Dermis blood vessel endothelial cell (primary cell): ENCODE data around the gene VPS9D1. TPM values are rescaled to one million over a fixed set of nuclear protein-coding genes. Genes with fewer than 3 reads are reported as not detected.

Source experiments
- DNase-seq: peaks from one replicate; pipeline ENCODE4 v3.0.0; 2010
- total RNA-seq: library from RNA; depleted of rRNA; stranded (reverse); fragments of >200 nt; gene quantifications from 2 replicates; pipeline ENCODE4 v1.2.3, GENCODE V29; 2014

The VPS9D1 gene
- 5.8 and 7.3 TPM in 2 replicates for total RNA-seq

GRCh38 chr16:89720813-89721545, at the start of gene VPS9D1, which contains the start of gene ZNF276:
TSS of gene VPS9D1 (minus strand) at chr16:89720898. CDS start at chr16:89720861, 37 bp downstream.
TSS of gene ZNF276 (plus strand) at chr16:89721537. CDS start at chr16:89721641, 104 bp downstream.
- peak; percentile 84 for DNase-seq

- DNase-seq: no peak
These were observed 49.7 kb upstream of the VPS9D1 start for GRCh38 chr16:89770367-89770766.

GRCh38 chr16:89765292-89765830, 44.7 kb upstream of the VPS9D1 start:
- DNase-seq: no peak

- no peak for DNase-seq
These were observed 44.1 kb upstream of the VPS9D1 start for GRCh38 chr16:89764711-89765201.

- DNase-seq: no peak
These were observed 40.7 kb upstream of the VPS9D1 start for GRCh38 chr16:89761304-89761922.

- no peak for DNase-seq
These were observed 39.1 kb upstream of the VPS9D1 start for GRCh38 chr16:89759746-89760340.

- no peak for DNase-seq
These were observed 28.9 kb upstream of the VPS9D1 start for GRCh38 chr16:89749637-89750036.

GRCh38 chr16:89748921-89749320, 28.2 kb upstream of the VPS9D1 start:
- DNase-seq: no peak

GRCh38 chr16:89748076-89748475, 27.4 kb upstream of the VPS9D1 start:
- DNase-seq: no peak

- no peak for DNase-seq
These were observed 25.3 kb upstream of the VPS9D1 start for GRCh38 chr16:89746043-89746442.

GRCh38 chr16:89744813-89745212, 24.1 kb upstream of the VPS9D1 start:
- no peak for DNase-seq

GRCh38 chr16:89742948-89743347, 22.2 kb upstream of the VPS9D1 start:
- DNase-seq: no peak

- DNase-seq: no peak
These were observed 20.8 kb upstream of the VPS9D1 start for GRCh38 chr16:89741342-89742014.

GRCh38 chr16:89739383-89739782, 18.7 kb upstream of the VPS9D1 start:
- DNase-seq: no peak

GRCh38 chr16:89738538-89739317, 18.0 kb upstream of the VPS9D1 start:
- DNase-seq: no peak

GRCh38 chr16:89738072-89738377, 17.3 kb upstream of the VPS9D1 start:
- no peak for DNase-seq

GRCh38 chr16:89737341-89738071, 16.8 kb upstream of the VPS9D1 start:
- no peak for DNase-seq

GRCh38 chr16:89736554-89736953, 15.9 kb upstream of the VPS9D1 start:
- no peak for DNase-seq

- no peak for DNase-seq
These were observed 13.1 kb upstream of the VPS9D1 start for GRCh38 chr16:89733792-89734191.

- no peak for DNase-seq
These were observed 12.6 kb upstream of the VPS9D1 start for GRCh38 chr16:89733322-89733721.

GRCh38 chr16:89732918-89733242, 12.2 kb upstream of the VPS9D1 start:
- no peak for DNase-seq
